Endodermal cell (in vitro differentiated cells): ENCODE data around the gene DICER1. TPM values are rescaled to one million over a fixed set of nuclear protein-coding genes. Genes with fewer than 3 reads are reported as not detected.
A peak's percentile ranks its signal among the peaks of the same experiment; 100 is the strongest.

Source experiments
- DNase-seq: peaks from one replicate; pipeline ENCODE4 v3.0.0-alpha.2; 2017
- H3K27ac ChIP-seq: 2 replicates; pipeline ENCODE4 v1.5.1; 2013; ENCODE audit warnings: mild to moderate bottlenecking, low read depth, low read length, moderate library complexity
- H3K27me3 ChIP-seq: 2 replicates; pipeline ENCODE4 v1.6.1; 2013; ENCODE audit warnings: mild to moderate bottlenecking, low read length, moderate library complexity; ENCODE audit not compliant: insufficient read depth, control insufficient read depth, poor library complexity, severe bottlenecking
- H3K36me3 ChIP-seq: 2 replicates; pipeline ENCODE4 v1.7.0; 2013; ENCODE audit warnings: mild to moderate bottlenecking, low read length, moderate library complexity; ENCODE audit not compliant: control insufficient read depth, insufficient read depth
- H3K4me1 ChIP-seq: one replicate; pipeline ENCODE4 v1.7.0; 2013; ENCODE audit warnings: low read length; ENCODE audit not compliant: control insufficient read depth, insufficient read depth
- H3K4me3 ChIP-seq: 2 replicates; pipeline ENCODE4 v1.5.1; 2013; ENCODE audit warnings: mild to moderate bottlenecking, low read length, moderate library complexity
- H3K9ac ChIP-seq: 2 replicates; pipeline ENCODE4 v1.6.1; 2013; ENCODE audit warnings: mild to moderate bottlenecking, low read length, moderate library complexity; ENCODE audit not compliant: poor library complexity, severe bottlenecking; ENCODE audit errors: extremely low read depth
- H3K9me3 ChIP-seq: 2 replicates; pipeline ENCODE4 v1.6.1; 2013; ENCODE audit warnings: mild to moderate bottlenecking, low read length, moderate library complexity; ENCODE audit not compliant: control insufficient read depth
- H3K27ac Mint-ChIP-seq: 2 replicates; pipeline ENCODE4 v1.8.0; 2020; ENCODE audit warnings: mixed read lengths
- H3K27me3 Mint-ChIP-seq: 2 replicates; pipeline ENCODE4 v1.8.0; 2021; ENCODE audit warnings: mild to moderate bottlenecking, mixed read lengths; ENCODE audit not compliant: insufficient read depth
- H3K36me3 Mint-ChIP-seq: 2 replicates; pipeline ENCODE4 v1.8.0; 2020; ENCODE audit warnings: low read depth, mixed read lengths
- H3K4me1 Mint-ChIP-seq: 2 replicates; pipeline ENCODE4 v1.8.0; 2020; ENCODE audit warnings: mixed read lengths
- H3K4me3 Mint-ChIP-seq: 2 replicates; pipeline ENCODE4 v1.8.0; 2020; ENCODE audit warnings: mild to moderate bottlenecking, moderate library complexity, mixed read lengths
- H3K9me3 Mint-ChIP-seq: 2 replicates; pipeline ENCODE4 v1.8.0; 2020; ENCODE audit warnings: mild to moderate bottlenecking, mixed read lengths
- CTCF ChIP-seq: fragments of 200-600 bp; sonication (generic); conservative IDR thresholded peaks from 2 replicates; pipeline ENCODE4 v1.5.0; 2021; ENCODE audit warnings: antibody characterized with exemption, mild to moderate bottlenecking
- WGBS, 2 experiments: methylation state at CpG; one replicate each; pipeline versions ENCODE4 v1.1.5 to v1.1.7; 2013; ENCODE audit warnings: missing lambda C conversion rate in 2 of 2, mixed read lengths in 1 of 2; ENCODE audit not compliant: insufficient coverage in 1 of 2, insufficient read length in 1 of 2; 5-methylcytosine and 5-hydroxymethylcytosine counted together
- total RNA-seq, 2 donors: library from RNA; stranded (reverse); fragmentation: NEBNext Ultra II Directional in 1 of 2; extraction: Animal tissue kit (Norgen Biotek cat#: 25700) in 1 of 2; gene quantifications; 2 replicates in 1 of 2; 3 replicates in 1 of 2; pipeline ENCODE4 v1.2.1, GENCODE V29; 2021

The DICER1 gene
- total RNA-seq, 2 donors from 2014 or later = 66.1 to 69.2 TPM

GRCh38 chr14:95119336-95119735 lies 38.0 kb downstream of the DICER1 start:
- no peak overlapping the region for H3K27ac ChIP-seq
- H3K9me3 Mint-ChIP-seq = no peaks in the 10 kb centered on the region
- no peak overlapping the region for H3K9ac ChIP-seq
- peaks cover 77% of the 10 kb centered on the region for H3K36me3 ChIP-seq
- H3K4me1 Mint-ChIP-seq = peaks cover 3% of the 10 kb centered on the region
- WGBS, 2 experiments = 80% methylated on average over 1 of the region's 1 CpG; no CpG with 5 or more reads in 1 of the 2 experiments
- no peaks in the 10 kb centered on the region for H3K27me3 ChIP-seq
- H3K27ac Mint-ChIP-seq = no peak overlapping the region
- no peaks in the 10 kb centered on the region for H3K9me3 ChIP-seq
- no peak for TF ChIP-seq CTCF
- H3K4me1 ChIP-seq = no peaks in the 10 kb centered on the region
- peaks cover 51% of the 10 kb centered on the region for H3K36me3 Mint-ChIP-seq
- no peaks in the 10 kb centered on the region for H3K27me3 Mint-ChIP-seq
- DNase-seq = no peak
- no peak overlapping the region for H3K4me3 ChIP-seq
- H3K4me3 Mint-ChIP-seq = no peak overlapping the region

GRCh38 chr14:95117937-95118721 lies 39.2 kb downstream of the DICER1 start:
- no peak for DNase-seq
- peaks cover 42% of the 10 kb centered on the region for H3K36me3 Mint-ChIP-seq

GRCh38 chr14:95113476-95113875 lies 43.9 kb downstream of the DICER1 start:
- H3K9me3 Mint-ChIP-seq = no peaks in the 10 kb centered on the region
- DNase-seq = no peak
- H3K4me3 Mint-ChIP-seq = no peak overlapping the region
- H3K9me3 ChIP-seq = no peaks in the 10 kb centered on the region
- H3K4me3 ChIP-seq = no peak overlapping the region
- H3K27me3 Mint-ChIP-seq = no peaks in the 10 kb centered on the region
- H3K4me1 ChIP-seq = peaks cover 4% of the 10 kb centered on the region
- H3K27ac ChIP-seq = no peak overlapping the region
- no peaks in the 10 kb centered on the region for H3K27me3 ChIP-seq
- peaks cover 7% of the 10 kb centered on the region for H3K4me1 Mint-ChIP-seq
- H3K9ac ChIP-seq = no peak overlapping the region
- H3K36me3 Mint-ChIP-seq = peaks cover 59% of the 10 kb centered on the region
- peaks cover 94% of the 10 kb centered on the region for H3K36me3 ChIP-seq
- no peak overlapping the region for H3K27ac Mint-ChIP-seq
- 91 to 100% methylated on average over 1 to 3 of the region's 4 CpGs for WGBS, 2 experiments
- TF ChIP-seq CTCF = peak; percentile 24

More at GRCh38 chr14:95117937-95118721, 39.2 kb downstream of the DICER1 start:
- peaks cover 3% of the 10 kb centered on the region for H3K4me1 Mint-ChIP-seq
- H3K4me3 Mint-ChIP-seq = no peak overlapping the region
- Histone ChIP-seq H3K4me1 (no peaks in the 10 kb centered on the region), H3K36me3 (peaks cover 74% of the 10 kb centered on the region), H3K4me3 (no peak overlapping the region), H3K9ac (no peak overlapping the region), H3K27me3 (no peaks in the 10 kb centered on the region), H3K9me3 (no peaks in the 10 kb centered on the region), H3K27ac (no peak overlapping the region)
- no peak overlapping the region for H3K27ac Mint-ChIP-seq
- no peaks in the 10 kb centered on the region for H3K27me3 Mint-ChIP-seq
- H3K9me3 Mint-ChIP-seq = no peaks in the 10 kb centered on the region
- WGBS, 2 experiments = 87 to 95% methylated on average over 12 to 13 of the region's 14 CpGs
- TF ChIP-seq CTCF = no peak
